Measurements from ENCODE around the gene CACNA1F.

- TF ChIP-seq REST (IDR thresholded peaks at IDR 0.05; ENCODE audit: insufficient read depth in 1 of 2, low read depth in 2 of 2, low read length in 1 of 2) (no peak), CTCF (IDR thresholded peaks at IDR 0.05) (no peak), POLR2AphosphoS5 (IDR thresholded peaks at IDR 0.05; ENCODE audit: low read depth, low read length) (no peak), TCF7L2 (IDR thresholded peaks at IDR 0.05; ENCODE audit: low read depth, low read length) (no peak)
These were observed 18.7 kb downstream of the CACNA1F start for GRCh38 chrX:49214416-49214815.
